Measurements from ENCODE around the gene ZNF518A. TPM values are rescaled to one million over a fixed set of nuclear protein-coding genes. Genes with fewer than 3 reads are reported as not detected.

Gene ZNF518A
- 5.9 TPM for total RNA-seq

- peak; percentile 91 to 98 (median 96) for DNase-seq (ENCODE audit: low read depth in 2 of 3, low spot score in 2 of 3)
Measured at GRCh38 chr10:96129387-96130325, at the start of gene ZNF518A. ZNF518A (plus strand) TSS chr10:96130297; CDS start chr10:96156323, 26,026 bp downstream.

GRCh38 chr10:96082153-96082552 is 47.9 kb upstream of the ZNF518A start:
- no peak for DNase-seq (ENCODE audit: low read depth in 2 of 3, low spot score in 2 of 3)

- no peak for DNase-seq (ENCODE audit: low read depth in 2 of 3, low spot score in 2 of 3)
Measured at GRCh38 chr10:96082748-96083147, 47.3 kb upstream of the ZNF518A start.

GRCh38 chr10:96089116-96089515 is 41.0 kb upstream of the ZNF518A start:
- DNase-seq (ENCODE audit: low read depth in 2 of 3, low spot score in 2 of 3), result peak in 1 of 3 donors; percentile 2

GRCh38 chr10:96089670-96090462 is 40.2 kb upstream of the ZNF518A start:
- peak; percentile 89 to 98 (median 97) for DNase-seq (ENCODE audit: low read depth in 2 of 3, low spot score in 2 of 3)

GRCh38 chr10:96090463-96090800 is 39.7 kb upstream of the ZNF518A start:
- DNase-seq (ENCODE audit: low read depth in 2 of 3, low spot score in 2 of 3), result no peak

- no peak for DNase-seq (ENCODE audit: low read depth in 2 of 3, low spot score in 2 of 3)
Measured at GRCh38 chr10:96092999-96093767, 36.9 kb upstream of the ZNF518A start.

- no peak for DNase-seq (ENCODE audit: low read depth in 2 of 3, low spot score in 2 of 3)
Measured at GRCh38 chr10:96093948-96094347, 36.1 kb upstream of the ZNF518A start.

- no peak for DNase-seq (ENCODE audit: low read depth in 2 of 3, low spot score in 2 of 3)
Measured at GRCh38 chr10:96096958-96097357, 33.1 kb upstream of the ZNF518A start.

GRCh38 chr10:96097865-96098264 is 32.2 kb upstream of the ZNF518A start:
- no peak for DNase-seq (ENCODE audit: low read depth in 2 of 3, low spot score in 2 of 3)

GRCh38 chr10:96107623-96108038 is 22.5 kb upstream of the ZNF518A start:
- no peak for DNase-seq (ENCODE audit: low read depth in 2 of 3, low spot score in 2 of 3)

GRCh38 chr10:96112531-96112930 is 17.6 kb upstream of the ZNF518A start:
- DNase-seq (ENCODE audit: low read depth in 2 of 3, low spot score in 2 of 3), result no peak

- DNase-seq (ENCODE audit: low read depth in 2 of 3, low spot score in 2 of 3), result no peak
Measured at GRCh38 chr10:96118604-96119450, 11.3 kb upstream of the ZNF518A start.

GRCh38 chr10:96122824-96123223 is 7.3 kb upstream of the ZNF518A start:
- no peak for DNase-seq (ENCODE audit: low read depth in 2 of 3, low spot score in 2 of 3)

- DNase-seq (ENCODE audit: low read depth in 2 of 3, low spot score in 2 of 3), result no peak
Measured at GRCh38 chr10:96124230-96125141, 5.6 kb upstream of the ZNF518A start.

- DNase-seq (ENCODE audit: low read depth in 2 of 3, low spot score in 2 of 3), result no peak
Measured at GRCh38 chr10:96125142-96125515, 5.0 kb upstream of the ZNF518A start.

- peak in 2 of 3 donors; percentile 84 to 90 for DNase-seq (ENCODE audit: low read depth in 2 of 3, low spot score in 2 of 3)
Measured at GRCh38 chr10:96130326-96130995, 364 bp downstream of the ZNF518A start.

- no peak for DNase-seq (ENCODE audit: low read depth in 2 of 3, low spot score in 2 of 3)
Measured at GRCh38 chr10:96131621-96132020, 1.5 kb downstream of the ZNF518A start.

Data from hematopoietic multipotent progenitor cell (in vitro differentiated cells).